Progenitor cell of endocrine pancreas (in vitro differentiated cells): ENCODE data around the gene GABRB3. TPM values are rescaled to one million over a fixed set of nuclear protein-coding genes. Genes with fewer than 3 reads are reported as not detected.

Source experiments
- DNase-seq: peaks from one replicate; pipeline ENCODE4 v3.0.0; 2021; ENCODE audit warnings: low spot score; ENCODE audit not compliant: unreplicated experiment
- H3K27ac Mint-ChIP-seq: 2 replicates; pipeline ENCODE4 v1.8.0; 2021; ENCODE audit warnings: mild to moderate bottlenecking, moderate library complexity, mixed read lengths
- H3K27me3 Mint-ChIP-seq: 2 replicates; pipeline ENCODE4 v1.8.0; 2021; ENCODE audit warnings: mixed read lengths
- H3K36me3 Mint-ChIP-seq: 2 replicates; pipeline ENCODE4 v1.8.0; 2022; ENCODE audit warnings: mixed read lengths; ENCODE audit not compliant: insufficient read depth
- H3K4me1 Mint-ChIP-seq: 2 replicates; pipeline ENCODE4 v1.8.0; 2021; ENCODE audit warnings: low read depth, mixed read lengths
- H3K4me3 Mint-ChIP-seq: 2 replicates; pipeline ENCODE4 v1.8.0; 2021; ENCODE audit warnings: low read depth, mild to moderate bottlenecking, moderate library complexity, mixed read lengths
- H3K9me3 Mint-ChIP-seq: 2 replicates; pipeline ENCODE4 v1.8.0; 2021; ENCODE audit warnings: low read depth, mixed read lengths
- CTCF ChIP-seq: fragments of 200-600 bp; sonication (generic); IDR thresholded peaks from one replicate; pipeline ENCODE4 v1.5.0; 2021; ENCODE audit warnings: antibody characterized with exemption, mild to moderate bottlenecking; ENCODE audit not compliant: unreplicated experiment
- total RNA-seq: library from RNA; stranded (reverse); gene quantifications from 2 replicates; pipeline ENCODE4 v1.2.1, GENCODE V29; 2021

Gene GABRB3
- total RNA-seq, 1 donor from 2014 or later: 20.9 TPM

- peaks cover 28% of the 10 kb centered on the region for H3K27me3 Mint-ChIP-seq
Measured at GRCh38 chr15:26716069-26716468, 56.8 kb downstream of the GABRB3 start.

GRCh38 chr15:26713498-26713897 lies 59.4 kb downstream of the GABRB3 start:
- H3K9me3 Mint-ChIP-seq: peaks cover 6% of the 10 kb centered on the region
- H3K4me1 Mint-ChIP-seq: no peaks in the 10 kb centered on the region
- H3K4me3 Mint-ChIP-seq: no peak overlapping the region
- DNase-seq: no peak
- TF ChIP-seq CTCF: no peak
- H3K36me3 Mint-ChIP-seq: no peaks in the 10 kb centered on the region
- H3K27me3 Mint-ChIP-seq: peaks cover 13% of the 10 kb centered on the region
- no peak overlapping the region for H3K27ac Mint-ChIP-seq

More at GRCh38 chr15:26716069-26716468, 56.8 kb downstream of the GABRB3 start:
- no peak for TF ChIP-seq CTCF
- H3K4me1 Mint-ChIP-seq: no peaks in the 10 kb centered on the region
- DNase-seq: no peak
- H3K9me3 Mint-ChIP-seq: peaks cover 6% of the 10 kb centered on the region
- no peaks in the 10 kb centered on the region for H3K36me3 Mint-ChIP-seq
- no peak overlapping the region for H3K27ac Mint-ChIP-seq
- no peak overlapping the region for H3K4me3 Mint-ChIP-seq

GRCh38 chr15:26712335-26712734 lies 60.5 kb downstream of the GABRB3 start:
- no peaks in the 10 kb centered on the region for H3K4me1 Mint-ChIP-seq
- no peak for TF ChIP-seq CTCF
- no peaks in the 10 kb centered on the region for H3K36me3 Mint-ChIP-seq
- peaks cover 3% of the 10 kb centered on the region for H3K9me3 Mint-ChIP-seq
- no peak for DNase-seq
- no peak overlapping the region for H3K27ac Mint-ChIP-seq
- H3K4me3 Mint-ChIP-seq: no peak overlapping the region
- peaks cover 13% of the 10 kb centered on the region for H3K27me3 Mint-ChIP-seq

GRCh38 chr15:26711445-26711844 lies 61.4 kb downstream of the GABRB3 start:
- H3K27me3 Mint-ChIP-seq: peaks cover 13% of the 10 kb centered on the region
- H3K4me3 Mint-ChIP-seq: no peak overlapping the region
- TF ChIP-seq CTCF: no peak
- DNase-seq: no peak
- no peak overlapping the region for H3K27ac Mint-ChIP-seq
- no peaks in the 10 kb centered on the region for H3K36me3 Mint-ChIP-seq
- H3K9me3 Mint-ChIP-seq: no peaks in the 10 kb centered on the region
- no peaks in the 10 kb centered on the region for H3K4me1 Mint-ChIP-seq

- TF ChIP-seq CTCF: no peak
- H3K4me1 Mint-ChIP-seq: no peaks in the 10 kb centered on the region
- H3K36me3 Mint-ChIP-seq: no peaks in the 10 kb centered on the region
- H3K27ac Mint-ChIP-seq: no peak overlapping the region
- H3K27me3 Mint-ChIP-seq: peaks cover 3% of the 10 kb centered on the region
- H3K9me3 Mint-ChIP-seq: no peaks in the 10 kb centered on the region
- H3K4me3 Mint-ChIP-seq: no peak overlapping the region
- no peak for DNase-seq
Measured at GRCh38 chr15:26702381-26702780, 70.5 kb downstream of the GABRB3 start.
